PC-3 (cell line): ENCODE data around the gene MAP2K3. TPM values are rescaled to one million over a fixed set of nuclear protein-coding genes. Genes with fewer than 3 reads are reported as not detected.

Experiments
- ATAC-seq: fragments of 200-7000 bp; cut with Tn5 transposase; 2 replicates; pipeline ENCODE4 v1.9.1; 2020; ENCODE audit warnings: mild to moderate bottlenecking, moderate library complexity
- BruUV-seq: library from RNA; stranded (reverse); fragments of 400-500 nt; replicated peaks from 2 replicates; lab custom pipeline; 2021; lab: Mats Ljungman, UMichigan
- CTCF ChIA-PET: fragments of 300-600 bp; sonication (Branson Sonifier 250); formaldehyde crosslinking; loops from one replicate; lab custom pipeline; 2022; ENCODE audit warnings: antibody characterized with exemption; lab: Charles Lee
- POLR2A ChIA-PET: fragments of 300-600 bp; sonication (Branson Sonifier 250); formaldehyde crosslinking; loops from one replicate; lab custom pipeline; 2022; ENCODE audit warnings: antibody characterized with exemption; ENCODE audit not compliant: unreplicated experiment; lab: Charles Lee
- DNase-seq: peaks from one replicate; pipeline ENCODE4 v3.0.0-alpha.2; 2015
- H2AFZ ChIP-seq: fragments of 300-600 bp; sonication (generic); 2 replicates; pipeline ENCODE4 v1.6.0; 2016; ENCODE audit warnings: antibody characterized with exemption, low read length
- H3F3A ChIP-seq: fragments of 300-600 bp; sonication (generic); one replicate; pipeline ENCODE4 v1.6.0; 2017; ENCODE audit warnings: antibody characterized with exemption, low read length, control low read depth, mild to moderate bottlenecking; ENCODE audit not compliant: unreplicated experiment
- H3K27ac ChIP-seq: fragments of 300-600 bp; sonication (generic); 2 replicates; pipeline ENCODE4 v1.5.1; 2016; ENCODE audit warnings: mild to moderate bottlenecking, low read length
- H3K27me3 ChIP-seq: fragments of 300-600 bp; sonication (generic); 2 replicates; pipeline ENCODE4 v1.6.1; 2016; ENCODE audit warnings: low read length, mixed read lengths
- H3K36me3 ChIP-seq: fragments of 300-600 bp; sonication (generic); 2 replicates; pipeline ENCODE4 v1.6.1; 2016; ENCODE audit warnings: low read depth, mixed run types, low read length, mixed read lengths
- H3K4me1 ChIP-seq: fragments of 300-600 bp; sonication (generic); 2 replicates; pipeline ENCODE4 v1.5.1; 2016; ENCODE audit warnings: low read length; ENCODE audit not compliant: insufficient read depth
- H3K4me2 ChIP-seq: fragments of 300-600 bp; sonication (generic); 2 replicates; pipeline ENCODE4 v1.6.0; 2016; ENCODE audit warnings: low read length
- H3K4me3 ChIP-seq: fragments of 300-600 bp; sonication (generic); 2 replicates; pipeline ENCODE4 v1.5.1; 2016; ENCODE audit warnings: mild to moderate bottlenecking, low read length, mixed read lengths
- H3K79me2 ChIP-seq: fragments of 300-600 bp; sonication (generic); 2 replicates; pipeline ENCODE4 v1.6.1; 2017; ENCODE audit warnings: low read length, mixed read lengths
- H3K9ac ChIP-seq: fragments of 300-600 bp; sonication (generic); 2 replicates; pipeline ENCODE4 v1.6.0; 2016; ENCODE audit warnings: mild to moderate bottlenecking, low read length
- H3K9me2 ChIP-seq: fragments of 300-600 bp; sonication (generic); replicated peaks from 2 replicates; pipeline ENCODE4 v1.6.1; 2016; ENCODE audit warnings: mixed run types, low read length, mixed read lengths
- H3K9me3 ChIP-seq: fragments of 300-600 bp; sonication (generic); 2 replicates; pipeline ENCODE4 v1.6.1; 2016; ENCODE audit warnings: low read length, mixed read lengths
- H4K20me1 ChIP-seq: fragments of 300-600 bp; sonication (generic); 2 replicates; pipeline ENCODE4 v1.6.1; 2016; ENCODE audit warnings: low read length, mixed read lengths
- EZH2 ChIP-seq: fragments of 300-600 bp; sonication (generic); IDR thresholded peaks from one replicate; pipeline ENCODE4 v1.6.1; 2017; ENCODE audit warnings: antibody characterized with exemption, mild to moderate bottlenecking, low read length; ENCODE audit not compliant: unreplicated experiment
- EZH2phosphoT487 ChIP-seq: fragments of 300-600 bp; sonication (generic); IDR thresholded peaks from 2 replicates; pipeline ENCODE4 v1.6.1; 2018; ENCODE audit warnings: mild to moderate bottlenecking, antibody characterized with exemption, low read length, borderline replicate concordance
- intact Hi-C: fragments of 100-400 bp; cut with micrococcal nuclease; formaldehyde crosslinking; loops from 2 replicates; pipeline ENCODE4 v1.9.0; 2023
- total RNA-seq: library from RNA; depleted of rRNA; stranded (reverse); fragments of >200 nt; gene quantifications from 2 replicates; pipeline ENCODE4 v1.2.3, GENCODE V29; 2014
- TF ChIP-seq, protein P1 (sequence below): fragments of 300-600 bp; sonication (generic); conservative IDR thresholded peaks from 2 replicates; pipeline ENCODE4 v1.5.1; 2017; ENCODE audit warnings: antibody characterized with exemption, low read depth, mild to moderate bottlenecking, low read length

Gene MAP2K3
- total RNA-seq, 1 experiment from 2014 or later = 54.0 TPM

DNA sequence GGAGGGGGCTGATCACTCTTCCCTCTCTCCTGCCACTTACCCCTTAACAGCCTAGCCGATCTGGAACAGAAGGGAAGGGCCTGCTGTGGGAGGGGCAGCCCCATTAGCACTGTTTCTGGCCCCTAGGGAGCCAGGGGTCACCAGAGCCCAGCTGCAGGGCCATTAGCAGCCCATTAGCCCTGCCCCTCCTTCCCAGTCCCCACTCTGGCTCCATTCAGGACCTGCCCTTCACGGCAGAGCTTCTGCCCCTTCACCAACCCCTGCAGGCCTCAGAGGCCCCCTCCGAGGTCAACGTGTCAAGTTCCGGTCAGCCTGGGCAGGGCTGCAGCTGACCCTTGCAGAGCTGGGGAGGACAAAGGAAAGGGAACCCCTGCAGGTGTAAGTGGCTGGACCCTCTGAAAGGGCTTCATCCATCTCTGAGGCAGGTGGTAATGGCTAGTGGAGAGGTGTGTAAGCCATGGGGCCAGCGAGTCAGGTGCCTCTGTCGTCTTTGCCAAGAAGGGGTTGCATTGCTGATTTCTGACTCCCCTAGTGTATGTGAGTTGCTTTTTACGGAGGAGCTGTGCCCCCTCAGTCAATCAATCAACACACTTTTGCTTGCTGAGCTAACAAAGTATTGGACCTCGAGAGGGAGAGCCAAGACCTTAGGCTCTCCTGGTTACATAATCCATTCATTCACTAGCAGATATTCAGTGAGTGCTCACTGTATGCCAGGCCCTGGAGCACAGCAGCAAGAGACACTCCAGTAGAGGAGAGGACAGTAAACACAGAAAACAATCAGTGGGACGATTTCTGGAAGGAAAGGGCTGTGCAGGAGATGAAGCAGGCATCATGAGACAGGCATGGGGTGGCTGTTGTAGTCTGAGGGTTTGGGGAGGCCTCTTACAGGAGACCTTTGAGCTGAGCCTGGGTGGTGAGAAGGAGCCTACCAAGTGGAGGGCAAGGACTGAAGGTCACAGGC lies 73.5 kb downstream of the MAP2K3 start:
- Histone ChIP-seq H3K27ac (no peak overlapping the region), H3K4me2 (no peak overlapping the region), H3K4me1 (no peaks in the 10 kb centered on the region), H3K9me3 (no peaks in the 10 kb centered on the region), H3K79me2 (no peaks in the 10 kb centered on the region), H3F3A (no peaks in the 10 kb centered on the region), H3K9me2 (no peaks in the 10 kb centered on the region), H2AFZ (no peak overlapping the region), H3K4me3 (no peak overlapping the region), H3K36me3 (no peaks in the 10 kb centered on the region), H3K9ac (no peak overlapping the region), H4K20me1 (no peaks in the 10 kb centered on the region), H3K27me3 (peaks cover 6% of the 10 kb centered on the region; the same call in 1 of the 2 replicates)
- BruUV-seq = no TSS peak
- DNase-seq (no peak), ATAC-seq (no peak)
- ChIA-PET CTCF (no interaction called here), POLR2A (no interaction called here)
- no peak for TF ChIP-seq EZH2
- TF ChIP-seq, protein P1, sequence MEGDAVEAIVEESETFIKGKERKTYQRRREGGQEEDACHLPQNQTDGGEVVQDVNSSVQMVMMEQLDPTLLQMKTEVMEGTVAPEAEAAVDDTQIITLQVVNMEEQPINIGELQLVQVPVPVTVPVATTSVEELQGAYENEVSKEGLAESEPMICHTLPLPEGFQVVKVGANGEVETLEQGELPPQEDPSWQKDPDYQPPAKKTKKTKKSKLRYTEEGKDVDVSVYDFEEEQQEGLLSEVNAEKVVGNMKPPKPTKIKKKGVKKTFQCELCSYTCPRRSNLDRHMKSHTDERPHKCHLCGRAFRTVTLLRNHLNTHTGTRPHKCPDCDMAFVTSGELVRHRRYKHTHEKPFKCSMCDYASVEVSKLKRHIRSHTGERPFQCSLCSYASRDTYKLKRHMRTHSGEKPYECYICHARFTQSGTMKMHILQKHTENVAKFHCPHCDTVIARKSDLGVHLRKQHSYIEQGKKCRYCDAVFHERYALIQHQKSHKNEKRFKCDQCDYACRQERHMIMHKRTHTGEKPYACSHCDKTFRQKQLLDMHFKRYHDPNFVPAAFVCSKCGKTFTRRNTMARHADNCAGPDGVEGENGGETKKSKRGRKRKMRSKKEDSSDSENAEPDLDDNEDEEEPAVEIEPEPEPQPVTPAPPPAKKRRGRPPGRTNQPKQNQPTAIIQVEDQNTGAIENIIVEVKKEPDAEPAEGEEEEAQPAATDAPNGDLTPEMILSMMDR = no peak
- TF ChIP-seq EZH2phosphoT487 = no peak
- intact Hi-C loops = no loop called here

DNA sequence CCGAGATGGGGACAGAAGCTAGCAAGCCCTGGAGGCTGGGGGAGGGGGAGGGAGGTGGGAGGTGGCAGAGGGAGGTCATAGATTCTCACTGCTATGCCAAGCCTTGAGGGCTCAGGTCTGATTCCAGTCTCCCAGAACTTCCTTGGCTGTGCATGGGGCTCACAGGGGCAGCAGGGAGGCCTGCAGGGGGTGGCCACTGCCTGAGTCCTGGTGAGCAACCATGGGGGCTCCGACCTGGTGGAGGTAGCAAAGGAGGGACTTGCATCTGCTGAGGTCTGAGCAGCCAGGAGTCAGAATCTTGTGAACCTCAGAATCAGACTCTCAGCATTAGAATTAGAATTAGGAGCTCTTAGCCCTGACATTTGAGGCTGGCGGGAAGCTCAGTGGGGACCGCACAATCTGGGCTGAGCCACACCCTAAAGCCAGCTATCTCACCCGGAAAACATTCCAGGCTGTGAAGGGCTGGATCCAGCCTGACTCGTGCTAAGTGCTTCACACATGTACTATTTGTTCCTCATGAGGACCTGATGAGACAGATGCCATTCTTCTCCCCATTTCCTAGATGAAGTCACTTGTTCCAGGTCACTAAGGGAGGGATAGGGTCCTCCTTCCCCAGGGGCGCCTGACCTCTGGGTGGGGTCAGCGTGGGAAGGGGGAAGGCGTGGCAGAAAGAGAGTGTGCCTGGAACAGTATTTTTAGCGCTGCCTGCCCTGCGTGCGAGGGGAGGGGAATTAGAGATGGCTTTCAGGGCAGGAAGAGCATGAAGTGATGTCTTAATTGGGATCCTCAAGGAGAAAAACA lies 74.4 kb downstream of the MAP2K3 start:
- ATAC-seq (no peak), DNase-seq (no peak)
- intact Hi-C loops = no loop called here
- TF ChIP-seq, protein P1 = no peak
- TF ChIP-seq EZH2phosphoT487 = no peak
- H3K4me3 ChIP-seq = no peak overlapping the region
- H3K9ac ChIP-seq = no peak overlapping the region
- H3K4me1 ChIP-seq = no peaks in the 10 kb centered on the region
- H4K20me1 ChIP-seq = no peaks in the 10 kb centered on the region
- ChIA-PET CTCF (no interaction called here), POLR2A (no interaction called here)
- no peaks in the 10 kb centered on the region for H3K79me2 ChIP-seq
- H3K27me3 ChIP-seq = peaks cover 6% of the 10 kb centered on the region; the same call in 1 of the 2 replicates
- H3K4me2 ChIP-seq = no peak overlapping the region
- no peak overlapping the region for H2AFZ ChIP-seq
- H3K9me3 ChIP-seq = no peaks in the 10 kb centered on the region
- no TSS peak for BruUV-seq
- H3K36me3 ChIP-seq = no peaks in the 10 kb centered on the region
- no peaks in the 10 kb centered on the region for H3K9me2 ChIP-seq
- no peaks in the 10 kb centered on the region for H3F3A ChIP-seq
- H3K27ac ChIP-seq = no peak overlapping the region
